ENCODE data around the gene GDPGP1. TPM values are rescaled to one million over a fixed set of nuclear protein-coding genes. Genes with fewer than 3 reads are reported as not detected.

GDPGP1 gene
- total and polyA plus RNA-seq, 9 of the 15 experiments (the other 6 are each of a cell fraction or from before 2014, with no cell fraction given): 0.78 to 6.1 (median 2.8) TPM

- TF ChIP-seq ZBTB33 (CRISPR knock-in tag; IDR thresholded peaks at IDR 0.05): no peak
- TF ChIP-seq GABPB1 (CRISPR knock-in tag; IDR thresholded peaks at IDR 0.05): no peak; the same call in 1 of the 2 replicates
- TF ChIP-seq ZNF347 (CRISPR knock-in tag; IDR thresholded peaks at IDR 0.05; ENCODE audit: low read depth): no peak
- TF ChIP-seq E2F3 (CRISPR knock-in tag; IDR thresholded peaks at IDR 0.05): no peak
- no peak for TF ChIP-seq ZNF444 (CRISPR knock-in tag; IDR thresholded peaks at IDR 0.05)
- no peak for TF ChIP-seq CAMTA2 (CRISPR knock-in tag; conservative IDR thresholded peaks at IDR 0.05)
- TF ChIP-seq NRF1 (conservative IDR thresholded peaks at IDR 0.05 in 1 of 2, IDR thresholded peaks at IDR 0.05 in 1 of 2): peak; percentile 40 to 47
- no peak for TF ChIP-seq ARHGAP35 (IDR thresholded peaks at IDR 0.05; ENCODE audit: partially characterized antibody)
- TF ChIP-seq SIN3B (IDR thresholded peaks at IDR 0.05; ENCODE audit: low read depth): no peak
- TF ChIP-seq NCOA1 (IDR thresholded peaks at IDR 0.05; ENCODE audit: low read depth): no peak
- no peak for TF ChIP-seq FOXA3 (CRISPR knock-in tag; conservative IDR thresholded peaks at IDR 0.05 in 1 of 2, IDR thresholded peaks at IDR 0.05 in 1 of 2)
- no peak for TF ChIP-seq ZNF785 (CRISPR knock-in tag; IDR thresholded peaks at IDR 0.05)
- TF ChIP-seq TSHZ1 (CRISPR knock-in tag; IDR thresholded peaks at IDR 0.05): no peak
- TF ChIP-seq GATAD2B (IDR thresholded peaks at IDR 0.05; ENCODE audit: borderline replicate concordance): no peak
- TF ChIP-seq, protein P1, sequence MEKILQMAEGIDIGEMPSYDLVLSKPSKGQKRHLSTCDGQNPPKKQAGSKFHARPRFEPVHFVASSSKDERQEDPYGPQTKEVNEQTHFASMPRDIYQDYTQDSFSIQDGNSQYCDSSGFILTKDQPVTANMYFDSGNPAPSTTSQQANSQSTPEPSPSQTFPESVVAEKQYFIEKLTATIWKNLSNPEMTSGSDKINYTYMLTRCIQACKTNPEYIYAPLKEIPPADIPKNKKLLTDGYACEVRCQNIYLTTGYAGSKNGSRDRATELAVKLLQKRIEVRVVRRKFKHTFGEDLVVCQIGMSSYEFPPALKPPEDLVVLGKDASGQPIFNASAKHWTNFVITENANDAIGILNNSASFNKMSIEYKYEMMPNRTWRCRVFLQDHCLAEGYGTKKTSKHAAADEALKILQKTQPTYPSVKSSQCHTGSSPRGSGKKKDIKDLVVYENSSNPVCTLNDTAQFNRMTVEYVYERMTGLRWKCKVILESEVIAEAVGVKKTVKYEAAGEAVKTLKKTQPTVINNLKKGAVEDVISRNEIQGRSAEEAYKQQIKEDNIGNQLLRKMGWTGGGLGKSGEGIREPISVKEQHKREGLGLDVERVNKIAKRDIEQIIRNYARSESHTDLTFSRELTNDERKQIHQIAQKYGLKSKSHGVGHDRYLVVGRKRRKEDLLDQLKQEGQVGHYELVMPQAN (IDR thresholded peaks at IDR 0.05; ENCODE audit: borderline replicate concordance): no peak; the same call in 1 of the 2 replicates
- TF ChIP-seq KDM4B (IDR thresholded peaks at IDR 0.05; ENCODE audit: borderline replicate concordance in 2 of 2, low read depth in 1 of 2): no peak
- TF ChIP-seq HDAC2 (IDR thresholded peaks at IDR 0.05): 0 out of 2 replicates have a peak, but pooled peaks have one; percentile 4
- TF ChIP-seq ZKSCAN1 (IDR thresholded peaks at IDR 0.05; ENCODE audit: low read depth, low read length): 0 out of 2 replicates have a peak, but pooled peaks have one; percentile 26
- no peak for TF ChIP-seq SMARCE1 (IDR thresholded peaks at IDR 0.05)
- no peak for TF ChIP-seq NFE2L1 (tag; IDR thresholded peaks at IDR 0.05; ENCODE audit: borderline replicate concordance, low read depth)
Observed at GRCh38 chr15:90266061-90266431, 32.0 kb downstream of the GDPGP1 start (continued).

All from K562 (cell line).